Neuronal stem cell (in vitro differentiated cells): Measurements from ENCODE around the gene CDH26.

Experiments used
- DNase-seq: peaks from one replicate; pipeline ENCODE4 v3.0.0-alpha.2; 2013; ENCODE audit warnings: low spot score
- H2AFZ ChIP-seq: one replicate; pipeline ENCODE4 v1.6.1; 2013; ENCODE audit warnings: mild to moderate bottlenecking, low read length, inconsistent platforms
- H2AK5ac ChIP-seq: 2 replicates; pipeline ENCODE4 v1.6.1; 2013; ENCODE audit warnings: low read depth, mild to moderate bottlenecking, inconsistent platforms, low read length, moderate library complexity, mixed read lengths
- H2BK120ac ChIP-seq: 2 replicates; pipeline ENCODE4 v1.6.1; 2013; ENCODE audit warnings: low read depth, mild to moderate bottlenecking, inconsistent platforms, low read length, moderate library complexity, mixed read lengths
- H2BK12ac ChIP-seq: one replicate; pipeline ENCODE4 v1.6.1; 2013; ENCODE audit warnings: low read length, inconsistent platforms
- H2BK15ac ChIP-seq: 2 replicates; pipeline ENCODE4 v1.6.1; 2013; ENCODE audit warnings: mild to moderate bottlenecking, low read length, inconsistent platforms, mixed read lengths
- H2BK5ac ChIP-seq: one replicate; pipeline ENCODE4 v1.6.1; 2013; ENCODE audit warnings: inconsistent platforms, mild to moderate bottlenecking, low read length, moderate library complexity
- H3K14ac ChIP-seq: one replicate; pipeline ENCODE4 v1.6.1; 2013; ENCODE audit warnings: low read length, inconsistent platforms
- H3K18ac ChIP-seq: 2 replicates; pipeline ENCODE4 v1.6.1; 2013; ENCODE audit warnings: low read length, inconsistent platforms
- H3K23ac ChIP-seq: 2 replicates; pipeline ENCODE4 v1.6.1; 2013; ENCODE audit warnings: low read depth, mild to moderate bottlenecking, mixed read lengths, low read length, inconsistent platforms; ENCODE audit not compliant: poor library complexity
- H3K27ac ChIP-seq: replicated peaks from 3 replicates; pipeline ENCODE4 v1.5.1; 2013; ENCODE audit warnings: low read length, inconsistent platforms
- H3K27me3 ChIP-seq, 3 experiments: 2 replicates each; pipeline ENCODE4 v1.6.1; 2013; ENCODE audit warnings: low read length in 3 of 3, mild to moderate bottlenecking in 2 of 3, inconsistent platforms in 1 of 3, low read depth in 1 of 3, mixed read lengths in 1 of 3, moderate library complexity in 1 of 3; ENCODE audit not compliant: control insufficient read depth in 3 of 3, insufficient read depth in 3 of 3
- H3K36me3 ChIP-seq, 2 donors: replicated peaks in 1 of 2; 2 replicates each; pipeline ENCODE4 v1.6.1; 2013; ENCODE audit warnings: low read length in 2 of 2; ENCODE audit not compliant: control insufficient read depth in 2 of 2, insufficient read depth in 2 of 2
- H3K4ac ChIP-seq: 2 replicates; pipeline ENCODE4 v1.6.1; 2013; ENCODE audit warnings: inconsistent platforms, mild to moderate bottlenecking, low read length, moderate library complexity
- H3K4me1 ChIP-seq, 2 donors: 1 replicate in 1 of 2; 2 replicates in 1 of 2; pipeline ENCODE4 v1.6.1; 2013; ENCODE audit warnings: low read length in 2 of 2, low read depth in 1 of 2; ENCODE audit not compliant: control insufficient read depth in 2 of 2, insufficient read depth in 1 of 2
- H3K4me2 ChIP-seq: one replicate; pipeline ENCODE4 v1.6.1; 2013; ENCODE audit warnings: mild to moderate bottlenecking, low read length, inconsistent platforms; ENCODE audit not compliant: insufficient read depth, poor library complexity, severe bottlenecking
- H3K4me3 ChIP-seq, 2 donors: 2 replicates each; pipeline ENCODE4 v1.5.1; 2013; ENCODE audit warnings: low read length in 2 of 2, mild to moderate bottlenecking in 2 of 2, inconsistent platforms in 1 of 2, moderate library complexity in 1 of 2
- H3K79me1 ChIP-seq: one replicate; pipeline ENCODE4 v1.6.1; 2013; ENCODE audit warnings: low read depth, mild to moderate bottlenecking, inconsistent platforms, low read length, moderate library complexity
- H3K9ac ChIP-seq: one replicate; pipeline ENCODE4 v1.6.1; 2013; ENCODE audit warnings: mild to moderate bottlenecking, low read depth, low read length, inconsistent platforms; ENCODE audit not compliant: poor library complexity
- H3K9me3 ChIP-seq, 2 donors: replicated peaks in 1 of 2; 2 replicates each; pipeline versions ENCODE3 to v1.6.1; 2013; ENCODE audit warnings: low read length in 2 of 2, mild to moderate bottlenecking in 2 of 2, inconsistent platforms in 1 of 2, low read depth in 1 of 2, mixed read lengths in 1 of 2, moderate library complexity in 1 of 2; ENCODE audit not compliant: control insufficient read depth in 2 of 2, insufficient read depth in 1 of 2
- H4K8ac ChIP-seq: one replicate; pipeline ENCODE4 v1.6.1; 2013; ENCODE audit warnings: low read depth, mild to moderate bottlenecking, inconsistent platforms, low read length, moderate library complexity
- H4K91ac ChIP-seq: one replicate; pipeline ENCODE4 v1.6.1; 2013; ENCODE audit warnings: low read length, low read depth, mild to moderate bottlenecking, inconsistent platforms; ENCODE audit not compliant: poor library complexity
- WGBS, 2 donors: extraction: QIAGEN DNeasy Blood & Tissue Kit; methylation state at CpG; one replicate each; pipeline ENCODE4 v1.1.7; 2013; ENCODE audit warnings: missing lambda C conversion rate in 2 of 2, mixed read lengths in 1 of 2; ENCODE audit not compliant: insufficient read length in 2 of 2, insufficient replicate concordance in 1 of 2; ENCODE audit errors: extremely low coverage in 2 of 2; 5-methylcytosine and 5-hydroxymethylcytosine counted together

Gene CDH26

DNA sequence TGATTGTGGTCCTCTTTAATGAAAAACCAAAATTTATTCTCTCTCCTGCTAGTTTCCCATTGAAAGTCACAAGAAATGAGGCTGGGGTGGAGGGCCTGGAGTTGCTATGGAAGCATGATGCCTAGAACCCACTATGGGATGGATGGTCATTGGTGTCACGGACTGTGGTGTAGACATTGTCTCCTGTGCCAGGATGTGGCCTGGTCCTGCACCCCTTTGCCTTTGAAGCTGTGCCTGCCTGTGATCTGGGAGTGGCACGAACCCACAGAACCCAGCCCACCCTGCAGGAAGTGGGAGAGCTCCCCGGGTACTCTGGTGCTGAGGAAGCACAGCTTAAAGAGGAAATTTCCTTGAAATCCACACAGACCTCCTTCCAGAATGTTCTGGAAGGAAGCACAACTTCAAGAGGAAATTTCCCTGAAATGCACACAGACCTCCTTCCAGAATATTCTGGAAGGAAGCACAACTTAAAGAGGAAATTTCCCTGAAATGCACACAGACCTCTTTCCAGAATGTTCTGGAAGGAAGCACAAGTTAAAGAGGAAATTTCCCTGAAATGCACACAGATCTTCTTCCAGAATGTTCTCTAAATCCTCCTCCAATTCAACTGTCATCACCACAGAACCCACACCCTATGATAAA, 105.6 kb downstream of the CDH26 start:
- no peaks in the 10 kb centered on the region for H3K27me3 ChIP-seq
- H4K91ac ChIP-seq, result no peak overlapping the region
- no peak overlapping the region for H3K4ac ChIP-seq
- H3K4me1 ChIP-seq, result peaks cover 0 to 2% of the 10 kb centered on the region in 2 donors
- no peaks in the 10 kb centered on the region for H3K36me3 ChIP-seq
- H2BK15ac ChIP-seq, result no peak overlapping the region
- no peak overlapping the region for H2AFZ ChIP-seq
- H3K4me2 ChIP-seq, result no peak overlapping the region
- no peak overlapping the region for H3K23ac ChIP-seq
- no peak overlapping the region for H2AK5ac ChIP-seq
- H3K79me1 ChIP-seq, result no peaks in the 10 kb centered on the region
- H2BK120ac ChIP-seq, result no peak overlapping the region
- DNase-seq, result no peak
- no peak overlapping the region for H4K8ac ChIP-seq
- H3K18ac ChIP-seq, result peak overlapping the region; percentile 22
- H2BK12ac ChIP-seq, result no peak overlapping the region
- H3K4me3 ChIP-seq, result no peak overlapping the region
- no peaks in the 10 kb centered on the region for H3K9me3 ChIP-seq
- H3K9ac ChIP-seq, result no peak overlapping the region
- H2BK5ac ChIP-seq, result no peak overlapping the region
- no CpG with 5 or more reads among the region's 3 CpGs for WGBS, 2 donors
- no peak overlapping the region for H3K27ac ChIP-seq
- no peak overlapping the region for H3K14ac ChIP-seq
